GM23338 (cell line): ENCODE data around the gene VSTM2L. TPM values are rescaled to one million over a fixed set of nuclear protein-coding genes. Genes with fewer than 3 reads are reported as not detected.

ENCODE experiments used
- ATAC-seq: fragments of 200-7000 bp; cut with Tn5 transposase; 3 replicates; pipeline ENCODE4 v1.9.1; 2020
- DNase-seq: peaks from one replicate; pipeline ENCODE4 v3.0.0-alpha.2; 2015; ENCODE audit warnings: low spot score
- H2AFZ ChIP-seq: fragments of 200-600 bp; sonication (generic); 2 replicates; pipeline ENCODE4 v1.8.0; 2016; ENCODE audit warnings: antibody characterized with exemption, mild to moderate bottlenecking, moderate library complexity
- H3F3A ChIP-seq: fragments of 200-600 bp; sonication (generic); replicated peaks from 2 replicates; pipeline ENCODE4 v1.8.0; 2017; ENCODE audit warnings: antibody characterized with exemption, mixed run types, low read depth
- H3K27ac ChIP-seq: fragments of 200-600 bp; sonication (generic); 2 replicates; pipeline ENCODE4 v1.6.1; 2016; ENCODE audit warnings: low read depth
- H3K27me3 ChIP-seq: fragments of 200-600 bp; sonication (generic); 2 replicates; pipeline ENCODE4 v1.8.0; 2016; ENCODE audit warnings: mild to moderate bottlenecking, mixed run types, moderate library complexity; ENCODE audit not compliant: insufficient read depth
- H3K36me3 ChIP-seq: fragments of 200-600 bp; sonication (generic); 2 replicates; pipeline ENCODE4 v1.8.0; 2016; ENCODE audit warnings: mild to moderate bottlenecking; ENCODE audit not compliant: insufficient read depth
- H3K4me1 ChIP-seq: fragments of 200-600 bp; sonication (generic); 2 replicates; pipeline ENCODE4 v1.8.0; 2016; ENCODE audit warnings: mild to moderate bottlenecking, moderate library complexity; ENCODE audit not compliant: insufficient read depth
- H3K4me2 ChIP-seq: fragments of 200-600 bp; sonication (generic); 2 replicates; pipeline ENCODE4 v1.7.1; 2017; ENCODE audit warnings: mixed run types
- H3K4me3 ChIP-seq: fragments of 200-600 bp; sonication (generic); 2 replicates; pipeline ENCODE4 v1.6.1; 2016; ENCODE audit warnings: mixed run types
- H3K79me2 ChIP-seq: fragments of 200-600 bp; sonication (generic); replicated peaks from 2 replicates; pipeline ENCODE4 v1.8.0; 2017; ENCODE audit warnings: mild to moderate bottlenecking; ENCODE audit not compliant: insufficient read depth
- H3K9me2 ChIP-seq: fragments of 200-600 bp; sonication (generic); 2 replicates; pipeline ENCODE4 v1.8.0; 2017; ENCODE audit not compliant: insufficient read depth
- H4K20me1 ChIP-seq: fragments of 200-600 bp; sonication (generic); replicated peaks from 2 replicates; pipeline ENCODE4 v1.8.0; 2017; ENCODE audit warnings: mild to moderate bottlenecking; ENCODE audit not compliant: insufficient read depth
- H3K27ac Mint-ChIP-seq: 2 replicates; pipeline ENCODE4 v1.8.0; 2020; ENCODE audit warnings: inconsistent platforms, mild to moderate bottlenecking, moderate library complexity, mixed read lengths
- H3K27me3 Mint-ChIP-seq: 3 replicates; pipeline ENCODE4 v1.8.0; 2022; ENCODE audit warnings: low read depth, mild to moderate bottlenecking, moderate library complexity, mixed read lengths, inconsistent platforms; ENCODE audit not compliant: insufficient read depth, poor library complexity
- H3K36me3 Mint-ChIP-seq: 3 replicates; pipeline ENCODE4 v1.8.0; 2021; ENCODE audit warnings: low read depth, mild to moderate bottlenecking, inconsistent platforms, moderate library complexity, mixed read lengths
- H3K4me1 Mint-ChIP-seq: 3 replicates; pipeline ENCODE4 v1.8.0; 2020; ENCODE audit warnings: mild to moderate bottlenecking, inconsistent platforms, mixed read lengths
- H3K4me3 Mint-ChIP-seq: 3 replicates; pipeline ENCODE4 v1.8.0; 2021; ENCODE audit warnings: moderate library complexity, mild to moderate bottlenecking, inconsistent platforms, mixed read lengths
- H3K9me3 Mint-ChIP-seq: 3 replicates; pipeline ENCODE4 v1.8.0; 2020; ENCODE audit warnings: moderate library complexity, mild to moderate bottlenecking, inconsistent platforms, mixed read lengths
- CREB1 ChIP-seq: fragments of 250-450 bp; sonication (Bioruptor Pico); IDR thresholded peaks from 2 replicates; pipeline ENCODE4 v1.5.0; 2020; ENCODE audit warnings: low read depth, mild to moderate bottlenecking, moderate library complexity
- CTCF ChIP-seq, 2 experiments: fragments of 200-600 bp in 1 of 2; sonication (generic) in 1 of 2; conservative IDR thresholded peaks; 2 replicates each; pipeline versions ENCODE4 v1.5.1 to v1.6.1; 2016 to 2017; ENCODE audit warnings: antibody characterized with exemption in 2 of 2, low read depth in 2 of 2, mild to moderate bottlenecking in 2 of 2, moderate library complexity in 1 of 2
- EZH2 ChIP-seq: fragments of 200-600 bp; sonication (generic); IDR thresholded peaks from one replicate; pipeline ENCODE4 v1.8.0; 2017; ENCODE audit warnings: antibody characterized with exemption, mild to moderate bottlenecking, low read depth; ENCODE audit not compliant: unreplicated experiment
- EZH2phosphoT487 ChIP-seq: fragments of 200-600 bp; sonication (generic); IDR thresholded peaks from one replicate; pipeline ENCODE4 v1.8.1; 2018; ENCODE audit warnings: antibody characterized with exemption; ENCODE audit not compliant: unreplicated experiment
- JUNB ChIP-seq: IDR thresholded peaks from one replicate; pipeline ENCODE4 v1.6.1; 2016; ENCODE audit warnings: antibody characterized with exemption; ENCODE audit not compliant: unreplicated experiment
- NANOG ChIP-seq: IDR thresholded peaks from 2 replicates; pipeline ENCODE4 v1.6.1; 2016; ENCODE audit warnings: antibody characterized with exemption, borderline replicate concordance
- POLR2AphosphoS5 ChIP-seq: IDR thresholded peaks from 2 replicates; pipeline ENCODE4 v1.6.1; 2016; ENCODE audit warnings: antibody characterized with exemption, low read depth
- REST ChIP-seq: IDR thresholded peaks from one replicate; pipeline ENCODE4 v1.6.1; 2018; ENCODE audit warnings: antibody characterized with exemption; ENCODE audit not compliant: unreplicated experiment
- STAT1 ChIP-seq: IDR thresholded peaks from one replicate; pipeline ENCODE4 v1.6.1; 2016; ENCODE audit warnings: antibody characterized with exemption; ENCODE audit not compliant: unreplicated experiment
- ZNF114 ChIP-seq: fragments of 250-450 bp; sonication (Bioruptor Pico); IDR thresholded peaks from 2 replicates; pipeline ENCODE4 v1.5.0; 2020; ENCODE audit warnings: mild to moderate bottlenecking, moderate library complexity
- ZNF331 ChIP-seq: fragments of 250-450 bp; sonication (Bioruptor Pico); IDR thresholded peaks from 2 replicates; pipeline ENCODE4 v1.5.0; 2020; ENCODE audit warnings: low read depth, mild to moderate bottlenecking, moderate library complexity
- polyA plus RNA-seq: library from polyadenylated mRNA; unstranded; fragments of >200 nt; fragmentation: Nextera tagmentation; extraction: Ambion mirVana; gene quantifications from 2 replicates; pipeline ENCODE4 v1.2.1, GENCODE V29; 2016
- total RNA-seq: library from RNA; depleted of rRNA; stranded (reverse); fragments of >200 nt; shearing (Covaris generic); gene quantifications from 2 replicates; pipeline ENCODE4 v1.2.3, GENCODE V29; 2014
- TF ChIP-seq, protein P1 (sequence below): IDR thresholded peaks from 2 replicates; pipeline ENCODE4 v1.6.1; 2016; ENCODE audit warnings: antibody characterized with exemption
- TF ChIP-seq, protein P2 (sequence below): fragments of 250-450 bp; sonication (Bioruptor Pico); IDR thresholded peaks from 2 replicates; pipeline ENCODE4 v1.5.0; 2020; ENCODE audit warnings: mild to moderate bottlenecking, moderate library complexity

The VSTM2L gene
- total and polyA plus RNA-seq, 2 experiments from 2014 or later = 0.60 to 1.9 TPM

DNA sequence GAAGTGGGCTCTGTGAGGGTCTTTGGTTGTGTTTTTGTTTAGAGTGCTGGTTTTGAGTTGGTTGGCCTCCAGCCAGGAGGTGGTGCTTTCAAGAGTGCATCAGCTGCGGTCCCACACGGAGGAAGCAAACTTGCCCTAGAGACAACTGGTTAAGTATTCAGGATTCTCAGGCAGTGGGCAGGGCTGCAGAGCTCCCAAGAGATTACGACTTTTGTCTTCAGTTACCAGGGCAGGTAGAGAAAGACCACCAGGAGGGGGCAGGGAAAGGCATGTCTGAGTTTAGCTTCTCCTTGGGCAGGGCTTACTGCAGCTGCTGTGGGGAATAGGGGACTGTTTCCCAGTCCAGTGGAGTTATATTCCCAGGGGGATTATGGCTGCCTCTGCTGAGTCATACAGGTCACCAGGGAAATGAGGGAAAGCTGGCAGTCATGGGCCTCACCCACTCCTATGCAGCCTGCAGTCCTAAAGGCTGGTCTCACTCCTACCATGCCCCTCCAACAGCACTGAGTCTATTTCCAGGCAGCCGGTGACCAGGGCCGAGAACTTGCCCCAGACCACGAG is 66.0 kb downstream of the VSTM2L start:
- Mint-ChIP-seq H3K4me3 (no peak overlapping the region; the same call in 2 of the 3 replicates), H3K27me3 (peaks cover 5% of the 10 kb centered on the region), H3K27ac (0 out of 2 replicates have a peak overlapping the region, but pooled peaks have one; percentile 22), H3K36me3 (peaks cover 19% of the 10 kb centered on the region), H3K4me1 (peaks cover 41% of the 10 kb centered on the region), H3K9me3 (peaks cover 33% of the 10 kb centered on the region)
- Histone ChIP-seq H4K20me1 (no peaks in the 10 kb centered on the region), H3K4me1 (peaks cover 44% of the 10 kb centered on the region), H3F3A (no peaks in the 10 kb centered on the region; the same call in 1 of the 2 replicates), H3K79me2 (no peaks in the 10 kb centered on the region), H2AFZ (peak overlapping the region; percentile 43; the same call in 1 of the 2 replicates), H3K4me2 (no peak overlapping the region), H3K4me3 (no peak overlapping the region), H3K27ac (no peak overlapping the region), H3K27me3 (peaks cover 14% of the 10 kb centered on the region; the same call in 1 of the 2 replicates), H3K9me2 (no peaks in the 10 kb centered on the region), H3K36me3 (no peaks in the 10 kb centered on the region; the same call in 1 of the 2 replicates)
- DNase-seq (peak; percentile 45), ATAC-seq (peak; percentile 71)
- TF ChIP-seq JUNB = no peak
- TF ChIP-seq ZNF331 = no peak
- TF ChIP-seq, protein P1, sequence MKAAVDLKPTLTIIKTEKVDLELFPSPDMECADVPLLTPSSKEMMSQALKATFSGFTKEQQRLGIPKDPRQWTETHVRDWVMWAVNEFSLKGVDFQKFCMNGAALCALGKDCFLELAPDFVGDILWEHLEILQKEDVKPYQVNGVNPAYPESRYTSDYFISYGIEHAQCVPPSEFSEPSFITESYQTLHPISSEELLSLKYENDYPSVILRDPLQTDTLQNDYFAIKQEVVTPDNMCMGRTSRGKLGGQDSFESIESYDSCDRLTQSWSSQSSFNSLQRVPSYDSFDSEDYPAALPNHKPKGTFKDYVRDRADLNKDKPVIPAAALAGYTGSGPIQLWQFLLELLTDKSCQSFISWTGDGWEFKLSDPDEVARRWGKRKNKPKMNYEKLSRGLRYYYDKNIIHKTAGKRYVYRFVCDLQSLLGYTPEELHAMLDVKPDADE = no peak
- TF ChIP-seq EZH2phosphoT487 = no peak
- TF ChIP-seq STAT1 = no peak
- no peak for TF ChIP-seq POLR2AphosphoS5
- no peak for TF ChIP-seq CTCF (conservative IDR thresholded peaks at IDR 0.05; ENCODE audit: low read depth in 2 of 2)
- TF ChIP-seq EZH2 = no peak
- TF ChIP-seq, protein P2, sequence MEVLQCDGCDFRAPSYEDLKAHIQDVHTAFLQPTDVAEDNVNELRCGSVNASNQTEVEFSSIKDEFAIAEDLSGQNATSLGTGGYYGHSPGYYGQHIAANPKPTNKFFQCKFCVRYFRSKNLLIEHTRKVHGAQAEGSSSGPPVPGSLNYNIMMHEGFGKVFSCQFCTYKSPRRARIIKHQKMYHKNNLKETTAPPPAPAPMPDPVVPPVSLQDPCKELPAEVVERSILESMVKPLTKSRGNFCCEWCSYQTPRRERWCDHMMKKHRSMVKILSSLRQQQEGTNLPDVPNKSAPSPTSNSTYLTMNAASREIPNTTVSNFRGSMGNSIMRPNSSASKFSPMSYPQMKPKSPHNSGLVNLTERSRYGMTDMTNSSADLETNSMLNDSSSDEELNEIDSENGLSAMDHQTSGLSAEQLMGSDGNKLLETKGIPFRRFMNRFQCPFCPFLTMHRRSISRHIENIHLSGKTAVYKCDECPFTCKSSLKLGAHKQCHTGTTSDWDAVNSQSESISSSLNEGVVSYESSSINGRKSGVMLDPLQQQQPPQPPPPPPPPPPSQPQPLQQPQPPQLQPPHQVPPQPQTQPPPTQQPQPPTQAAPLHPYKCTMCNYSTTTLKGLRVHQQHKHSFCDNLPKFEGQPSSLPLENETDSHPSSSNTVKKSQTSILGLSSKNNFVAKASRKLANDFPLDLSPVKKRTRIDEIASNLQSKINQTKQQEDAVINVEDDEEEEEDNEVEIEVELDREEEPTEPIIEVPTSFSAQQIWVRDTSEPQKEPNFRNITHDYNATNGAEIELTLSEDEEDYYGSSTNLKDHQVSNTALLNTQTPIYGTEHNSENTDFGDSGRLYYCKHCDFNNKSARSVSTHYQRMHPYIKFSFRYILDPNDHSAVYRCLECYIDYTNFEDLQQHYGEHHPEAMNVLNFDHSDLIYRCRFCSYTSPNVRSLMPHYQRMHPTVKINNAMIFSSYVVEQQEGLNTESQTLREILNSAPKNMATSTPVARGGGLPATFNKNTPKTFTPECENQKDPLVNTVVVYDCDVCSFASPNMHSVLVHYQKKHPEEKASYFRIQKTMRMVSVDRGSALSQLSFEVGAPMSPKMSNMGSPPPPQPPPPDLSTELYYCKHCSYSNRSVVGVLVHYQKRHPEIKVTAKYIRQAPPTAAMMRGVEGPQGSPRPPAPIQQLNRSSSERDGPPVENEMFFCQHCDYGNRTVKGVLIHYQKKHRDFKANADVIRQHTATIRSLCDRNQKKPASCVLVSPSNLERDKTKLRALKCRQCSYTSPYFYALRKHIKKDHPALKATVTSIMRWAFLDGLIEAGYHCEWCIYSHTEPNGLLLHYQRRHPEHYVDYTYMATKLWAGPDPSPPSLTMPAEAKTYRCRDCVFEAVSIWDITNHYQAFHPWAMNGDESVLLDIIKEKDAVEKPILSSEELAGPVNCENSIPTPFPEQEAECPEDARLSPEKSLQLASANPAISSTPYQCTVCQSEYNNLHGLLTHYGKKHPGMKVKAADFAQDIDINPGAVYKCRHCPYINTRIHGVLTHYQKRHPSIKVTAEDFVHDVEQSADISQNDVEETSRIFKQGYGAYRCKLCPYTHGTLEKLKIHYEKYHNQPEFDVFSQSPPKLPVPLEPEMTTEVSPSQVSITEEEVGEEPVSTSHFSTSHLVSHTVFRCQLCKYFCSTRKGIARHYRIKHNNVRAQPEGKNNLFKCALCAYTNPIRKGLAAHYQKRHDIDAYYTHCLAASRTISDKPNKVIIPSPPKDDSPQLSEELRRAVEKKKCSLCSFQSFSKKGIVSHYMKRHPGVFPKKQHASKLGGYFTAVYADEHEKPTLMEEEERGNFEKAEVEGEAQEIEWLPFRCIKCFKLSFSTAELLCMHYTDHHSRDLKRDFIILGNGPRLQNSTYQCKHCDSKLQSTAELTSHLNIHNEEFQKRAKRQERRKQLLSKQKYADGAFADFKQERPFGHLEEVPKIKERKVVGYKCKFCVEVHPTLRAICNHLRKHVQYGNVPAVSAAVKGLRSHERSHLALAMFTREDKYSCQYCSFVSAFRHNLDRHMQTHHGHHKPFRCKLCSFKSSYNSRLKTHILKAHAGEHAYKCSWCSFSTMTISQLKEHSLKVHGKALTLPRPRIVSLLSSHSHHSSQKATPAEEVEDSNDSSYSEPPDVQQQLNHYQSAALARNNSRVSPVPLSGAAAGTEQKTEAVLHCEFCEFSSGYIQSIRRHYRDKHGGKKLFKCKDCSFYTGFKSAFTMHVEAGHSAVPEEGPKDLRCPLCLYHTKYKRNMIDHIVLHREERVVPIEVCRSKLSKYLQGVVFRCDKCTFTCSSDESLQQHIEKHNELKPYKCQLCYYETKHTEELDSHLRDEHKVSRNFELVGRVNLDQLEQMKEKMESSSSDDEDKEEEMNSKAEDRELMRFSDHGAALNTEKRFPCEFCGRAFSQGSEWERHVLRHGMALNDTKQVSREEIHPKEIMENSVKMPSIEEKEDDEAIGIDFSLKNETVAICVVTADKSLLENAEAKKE = no peak
- no peak for TF ChIP-seq NANOG
- no peak for TF ChIP-seq CREB1 (CRISPR knock-in tag)
- no peak for TF ChIP-seq ZNF114 (CRISPR knock-in tag)
- TF ChIP-seq REST = no peak
